Measurements from ENCODE around the gene EPB42. TPM values are rescaled to one million over a fixed set of nuclear protein-coding genes. Genes with fewer than 3 reads are reported as not detected.

Gene EPB42
- total and polyA plus RNA-seq, 2 experiments from 2014 or later = 0.57 to 1.00 TPM

GRCh38 chr15:43238671-43239131 is 17.9 kb upstream of the EPB42 start:
- H3K4me2 ChIP-seq = no peak overlapping the region
- WGBS (ENCODE audit: low lambda C conversion rate, missing lambda C conversion rate) = 80% methylated on average over 10 of the region's 10 CpGs

GRCh38 chr15:43237842-43238470 is 17.1 kb upstream of the EPB42 start:
- no peaks in the 10 kb centered on the region for H3K27me3 ChIP-seq
- no peak overlapping the region for H3K27ac ChIP-seq
- no peak overlapping the region for H3K4me2 ChIP-seq
- no peaks in the 10 kb centered on the region for H4K20me1 ChIP-seq (ENCODE audit: insufficient read depth, poor library complexity, severe bottlenecking)
- H3K79me2 ChIP-seq = no peaks in the 10 kb centered on the region
- TF ChIP-seq EZH2 (IDR thresholded peaks at IDR 0.05; ENCODE audit: borderline replicate concordance) (no peak), EZH2phosphoT487 (IDR thresholded peaks at IDR 0.05; ENCODE audit: low read depth, severe bottlenecking, unreplicated experiment) (no peak), CTCF (IDR thresholded peaks at IDR 0.05; ENCODE audit: poor library complexity) (no peak)
- H3K36me3 ChIP-seq (replicated peaks; ENCODE audit: insufficient read depth, low read depth) = no peaks in the 10 kb centered on the region
- no peak overlapping the region for H2AFZ ChIP-seq
- H3K4me1 ChIP-seq (ENCODE audit: insufficient read depth) = no peaks in the 10 kb centered on the region
- no peak overlapping the region for H3K4me3 ChIP-seq
- WGBS (ENCODE audit: low lambda C conversion rate, missing lambda C conversion rate) = 83% methylated on average over 9 of the region's 9 CpGs
- no peaks in the 10 kb centered on the region for H3K9me3 ChIP-seq (ENCODE audit: low read depth)
- DNase-seq (ENCODE audit: low spot score) = no peak
- H3K9me2 ChIP-seq (replicated peaks; ENCODE audit: insufficient read depth) = no peaks in the 10 kb centered on the region

More at GRCh38 chr15:43238671-43239131, 17.9 kb upstream of the EPB42 start:
- no peak overlapping the region for H3K4me3 ChIP-seq
- H4K20me1 ChIP-seq (ENCODE audit: insufficient read depth, poor library complexity, severe bottlenecking) = no peaks in the 10 kb centered on the region
- no peak overlapping the region for H2AFZ ChIP-seq
- no peaks in the 10 kb centered on the region for H3K9me2 ChIP-seq (replicated peaks; ENCODE audit: insufficient read depth)
- H3K4me1 ChIP-seq (ENCODE audit: insufficient read depth) = no peaks in the 10 kb centered on the region
- no peaks in the 10 kb centered on the region for H3K27me3 ChIP-seq
- DNase-seq (ENCODE audit: low spot score) = no peak
- H3K9me3 ChIP-seq (ENCODE audit: low read depth) = no peaks in the 10 kb centered on the region
- TF ChIP-seq CTCF (IDR thresholded peaks at IDR 0.05; ENCODE audit: poor library complexity) = no peak
- TF ChIP-seq EZH2 (IDR thresholded peaks at IDR 0.05; ENCODE audit: borderline replicate concordance) = no peak
- TF ChIP-seq EZH2phosphoT487 (IDR thresholded peaks at IDR 0.05; ENCODE audit: low read depth, severe bottlenecking, unreplicated experiment) = no peak
- no peak overlapping the region for H3K27ac ChIP-seq
- H3K36me3 ChIP-seq (replicated peaks; ENCODE audit: insufficient read depth, low read depth) = no peaks in the 10 kb centered on the region
- no peaks in the 10 kb centered on the region for H3K79me2 ChIP-seq

- no peaks in the 10 kb centered on the region for H3K9me2 ChIP-seq (replicated peaks; ENCODE audit: insufficient read depth)
- WGBS (ENCODE audit: low lambda C conversion rate, missing lambda C conversion rate) = 91% methylated on average over 6 of the region's 6 CpGs
- H3K27ac ChIP-seq = no peak overlapping the region
- H3K36me3 ChIP-seq (replicated peaks; ENCODE audit: insufficient read depth, low read depth) = no peaks in the 10 kb centered on the region
- H2AFZ ChIP-seq = no peak overlapping the region
- H4K20me1 ChIP-seq (ENCODE audit: insufficient read depth, poor library complexity, severe bottlenecking) = no peaks in the 10 kb centered on the region
- no peak overlapping the region for H3K4me2 ChIP-seq
- H3K79me2 ChIP-seq = no peaks in the 10 kb centered on the region
- no peaks in the 10 kb centered on the region for H3K4me1 ChIP-seq (ENCODE audit: insufficient read depth)
- TF ChIP-seq CTCF (IDR thresholded peaks at IDR 0.05; ENCODE audit: poor library complexity) (no peak), EZH2phosphoT487 (IDR thresholded peaks at IDR 0.05; ENCODE audit: low read depth, severe bottlenecking, unreplicated experiment) (no peak), EZH2 (IDR thresholded peaks at IDR 0.05; ENCODE audit: borderline replicate concordance) (no peak)
- no peaks in the 10 kb centered on the region for H3K9me3 ChIP-seq (ENCODE audit: low read depth)
- H3K27me3 ChIP-seq = no peaks in the 10 kb centered on the region
- H3K4me3 ChIP-seq = no peak overlapping the region
- no peak for DNase-seq (ENCODE audit: low spot score)
Observed at GRCh38 chr15:43235536-43235935, 14.7 kb upstream of the EPB42 start.
